ENCODE data around the gene ALDH3B2. TPM values are rescaled to one million over a fixed set of nuclear protein-coding genes. Genes with fewer than 3 reads are reported as not detected.

Gene ALDH3B2
- total RNA-seq, 1 experiment from 2014 or later, result not detected

Other genes with a start within 250 kb of the ALDH3B2 start
- 42.9 and 46.6 TPM in 2 replicates for gene RPS6KB2, start 246.1 kb downstream of the ALDH3B2 start, total RNA-seq (2014; rRNA removed; shearing (Covaris generic); ENCODE audit: low replicate concordance)
- gene PTPRCAP, start 236.9 kb downstream of the ALDH3B2 start, total RNA-seq (2014; rRNA removed; shearing (Covaris generic); ENCODE audit: low replicate concordance), result not detected in 2 replicates
- gene CORO1B, start 231.1 kb downstream of the ALDH3B2 start, total RNA-seq (2014; rRNA removed; shearing (Covaris generic); ENCODE audit: low replicate concordance), result 128 and 140 TPM in 2 replicates
- gene GPR152, start 221.9 kb downstream of the ALDH3B2 start, total RNA-seq (2014; rRNA removed; shearing (Covaris generic); ENCODE audit: low replicate concordance), result not detected in 2 replicates
- gene CABP4, start 219.3 kb downstream of the ALDH3B2 start, total RNA-seq (2014; rRNA removed; shearing (Covaris generic); ENCODE audit: low replicate concordance), result 1.6 and 10.8 TPM in 2 replicates
- gene TMEM134, start 205.4 kb downstream of the ALDH3B2 start, total RNA-seq (2014; rRNA removed; shearing (Covaris generic); ENCODE audit: low replicate concordance), result 99.8 and 100 TPM in 2 replicates
- gene AIP, start 191.6 kb downstream of the ALDH3B2 start, total RNA-seq (2014; rRNA removed; shearing (Covaris generic); ENCODE audit: low replicate concordance), result 91.4 and 117 TPM in 2 replicates
- 43.8 and 48.4 TPM in 2 replicates for gene PITPNM1, start 169.3 kb downstream of the ALDH3B2 start, total RNA-seq (2014; rRNA removed; shearing (Covaris generic); ENCODE audit: low replicate concordance)
- gene CDK2AP2, start 166.5 kb downstream of the ALDH3B2 start, total RNA-seq (2014; rRNA removed; shearing (Covaris generic); ENCODE audit: low replicate concordance), result 43.6 and 56.9 TPM in 2 replicates
- not detected in 2 replicates for gene CABP2, start 151.2 kb downstream of the ALDH3B2 start, total RNA-seq (2014; rRNA removed; shearing (Covaris generic); ENCODE audit: low replicate concordance)
- gene GSTP1, start 90.8 kb downstream of the ALDH3B2 start, total RNA-seq (2014; rRNA removed; shearing (Covaris generic); ENCODE audit: low replicate concordance), result not detected in 2 replicates
- gene NDUFV1, start 67.7 kb downstream of the ALDH3B2 start, total RNA-seq (2014; rRNA removed; shearing (Covaris generic); ENCODE audit: low replicate concordance), result 237 and 239 TPM in 2 replicates
- gene NUDT8, start 44.7 kb downstream of the ALDH3B2 start, total RNA-seq (2014; rRNA removed; shearing (Covaris generic); ENCODE audit: low replicate concordance), result 51.3 and 52.9 TPM in 2 replicates
- not detected in 2 replicates for gene TBX10, start 34.9 kb downstream of the ALDH3B2 start, total RNA-seq (2014; rRNA removed; shearing (Covaris generic); ENCODE audit: low replicate concordance)
- 6.0 TPM in 1 of 2 replicates, not detected in the other for gene ACY3, start 23.9 kb downstream of the ALDH3B2 start, total RNA-seq (2014; rRNA removed; shearing (Covaris generic); ENCODE audit: low replicate concordance)

All from Caki2 (cell line).